Tibial nerve (tissue), 4 donors: Measurements from ENCODE around the gene WDPCP. TPM values are rescaled to one million over a fixed set of nuclear protein-coding genes. Genes with fewer than 3 reads are reported as not detected.
"Not testable (repeated sequence)": the region's sequence is repeated elsewhere in the genome, so short reads cannot be mapped to it uniquely, and the experiment has no call there.

Experiments used
- DNase-seq, 2 donors: peaks; one replicate each; pipeline ENCODE4 v3.0.0-alpha.2; 2019; ENCODE audit warnings: low spot score in 2 of 2
- H3K27ac ChIP-seq, 4 donors: fragments of 200-600 bp; sonication (generic) in 3 of 4; one replicate each; pipeline ENCODE4 v1.5.1; 2017 to 2019; ENCODE audit warnings: mild to moderate bottlenecking in 1 of 4
- H3K27me3 ChIP-seq, 2 donors: fragments of 200-600 bp; sonication (generic) in 1 of 2; one replicate each; pipeline versions ENCODE4 v1.5.1 to v1.6.0; 2017 to 2019
- H3K36me3 ChIP-seq, 3 donors: fragments of 200-600 bp; sonication (generic); one replicate each; pipeline ENCODE4 v1.5.1; 2018 to 2019
- H3K4me1 ChIP-seq, 4 donors: fragments of 200-600 bp; sonication (generic) in 3 of 4; one replicate each; pipeline ENCODE4 v1.5.1; 2017 to 2019
- H3K4me3 ChIP-seq, 4 donors: fragments of 200-600 bp; sonication (generic) in 3 of 4; one replicate each; pipeline ENCODE4 v1.5.1; 2017 to 2019; ENCODE audit warnings: mild to moderate bottlenecking in 1 of 4, moderate library complexity in 1 of 4
- H3K9me3 ChIP-seq, 4 donors: fragments of 200-600 bp; sonication (generic) in 3 of 4; one replicate each; pipeline ENCODE4 v1.5.1; 2017 to 2019
- CTCF ChIP-seq, 5 experiments: fragments of 200-600 bp in 3 of 5; fragments of 450-650 bp in 2 of 5; sonication (generic) in 3 of 5; IDR thresholded peaks; one replicate each; pipeline ENCODE4 v1.5.1; 2016 to 2019; ENCODE audit warnings: antibody characterized with exemption in 5 of 5, mild to moderate bottlenecking in 3 of 5, moderate library complexity in 2 of 5
- EP300 ChIP-seq, 2 donors: sonication (generic); formaldehyde crosslinking; IDR thresholded peaks; one replicate each; pipeline ENCODE4 v1.6.1; 2017; ENCODE audit warnings: antibody characterized with exemption in 2 of 2, mild to moderate bottlenecking in 1 of 2
- POLR2A ChIP-seq, 2 donors: fragments of 450-650 bp; IDR thresholded peaks; one replicate each; pipeline ENCODE4 v1.6.1; 2017; ENCODE audit warnings: antibody characterized with exemption in 2 of 2, mild to moderate bottlenecking in 2 of 2, moderate library complexity in 2 of 2
- WGBS, 2 donors: methylation state at CpG; one replicate each; pipeline ENCODE4 v1.1.5; 2018; 5-methylcytosine and 5-hydroxymethylcytosine counted together
- total RNA-seq, 4 donors: library from RNA; depleted of rRNA; stranded (reverse); fragments of >200 nt; gene quantifications; one replicate each; pipeline ENCODE4 v1.1.0, GENCODE V29; 2016

WDPCP gene
- total RNA-seq, 4 donors from 2014 or later, result 14.4 to 22.4 (median 20.4) TPM

GRCh38 chr2:63403820-63404219, 184.5 kb downstream of the WDPCP start:
- Histone ChIP-seq H3K4me3 (no peak overlapping the region), H3K9me3 (peaks cover 0 to 10% (median 0%) of the 10 kb centered on the region in 4 donors), H3K4me1 (no peaks in the 10 kb centered on the region), H3K27ac (no peak overlapping the region), H3K27me3 (no peaks in the 10 kb centered on the region), H3K36me3 (peaks cover 0 to 41% (median 0%) of the 10 kb centered on the region in 3 donors)
- TF ChIP-seq POLR2A (IDR thresholded peaks at IDR 0.05), result no peak
- TF ChIP-seq EP300 (IDR thresholded peaks at IDR 0.05), result no peak
- TF ChIP-seq CTCF (IDR thresholded peaks at IDR 0.05), result no peak
- DNase-seq, result no peak

- 76 to 82% methylated on average over 3 of the region's 3 CpGs for WGBS, 2 donors
- H3K9me3 ChIP-seq, H3K4me3 ChIP-seq, H3K4me1 ChIP-seq, H3K27me3 ChIP-seq, H3K27ac ChIP-seq, DNase-seq: not testable (repeated sequence)
- H3K36me3 ChIP-seq, result peaks cover 0 to 34% (median 0%) of the 10 kb centered on the region in 3 donors
These were observed 185.4 kb downstream of the WDPCP start for GRCh38 chr2:63402889-63403288.

GRCh38 chr2:63399156-63399555, 189.1 kb downstream of the WDPCP start:
- peaks cover 0 to 18% (median 0%) of the 10 kb centered on the region in 4 donors for H3K9me3 ChIP-seq
- H3K27me3 ChIP-seq, result no peaks in the 10 kb centered on the region
- H3K27ac ChIP-seq, result no peak overlapping the region
- DNase-seq, result no peak
- H3K36me3 ChIP-seq, result peaks cover 0 to 59% (median 0%) of the 10 kb centered on the region in 3 donors
- H3K4me3 ChIP-seq, result no peak overlapping the region
- no peaks in the 10 kb centered on the region for H3K4me1 ChIP-seq
- TF ChIP-seq CTCF (IDR thresholded peaks at IDR 0.05) (no peak), POLR2A (IDR thresholded peaks at IDR 0.05) (no peak), EP300 (IDR thresholded peaks at IDR 0.05) (no peak)

GRCh38 chr2:63379451-63379850, 208.8 kb downstream of the WDPCP start:
- DNase-seq, result no peak
- 72 to 78% methylated on average over 4 of the region's 4 CpGs for WGBS, 2 donors
- Histone ChIP-seq H3K9me3 (no peaks in the 10 kb centered on the region), H3K4me3 (no peak overlapping the region), H3K36me3 (peaks cover 0 to 14% (median 0%) of the 10 kb centered on the region in 3 donors), H3K4me1 (no peaks in the 10 kb centered on the region), H3K27ac (no peak overlapping the region), H3K27me3 (no peaks in the 10 kb centered on the region)
- TF ChIP-seq POLR2A (IDR thresholded peaks at IDR 0.05) (no peak), CTCF (IDR thresholded peaks at IDR 0.05) (no peak), EP300 (IDR thresholded peaks at IDR 0.05) (no peak)

GRCh38 chr2:63378589-63378988, 209.7 kb downstream of the WDPCP start:
- TF ChIP-seq POLR2A (IDR thresholded peaks at IDR 0.05) (no peak), EP300 (IDR thresholded peaks at IDR 0.05) (no peak), CTCF (IDR thresholded peaks at IDR 0.05) (no peak)
- no peak for DNase-seq
- WGBS, 2 donors, result 68 to 90% methylated on average over 1 of the region's 1 CpG
- Histone ChIP-seq H3K27ac (no peak overlapping the region), H3K36me3 (peaks cover 0 to 14% (median 0%) of the 10 kb centered on the region in 3 donors), H3K4me1 (no peaks in the 10 kb centered on the region), H3K27me3 (no peaks in the 10 kb centered on the region), H3K4me3 (no peak overlapping the region), H3K9me3 (no peaks in the 10 kb centered on the region)

- no peak for DNase-seq
- peaks cover 0 to 39% (median 0%) of the 10 kb centered on the region in 3 donors for H3K36me3 ChIP-seq
- TF ChIP-seq POLR2A (IDR thresholded peaks at IDR 0.05), result no peak
- no peak for TF ChIP-seq EP300 (IDR thresholded peaks at IDR 0.05)
- TF ChIP-seq CTCF (IDR thresholded peaks at IDR 0.05), result no peak
- WGBS, 2 donors, result 97 to 99% methylated on average over 2 of the region's 2 CpGs
- H3K4me1 ChIP-seq, result no peaks in the 10 kb centered on the region
- H3K4me3 ChIP-seq, result no peak overlapping the region
- no peaks in the 10 kb centered on the region for H3K27me3 ChIP-seq
- H3K9me3 ChIP-seq, result peaks cover 0 to 30% (median 6%) of the 10 kb centered on the region in 4 donors
- no peak overlapping the region for H3K27ac ChIP-seq
These were observed 213.9 kb downstream of the WDPCP start for GRCh38 chr2:63374341-63374740.
